ENCODE results near the gene KCNAB2. TPM values are rescaled to one million over a fixed set of nuclear protein-coding genes. Genes with fewer than 3 reads are reported as not detected.
A peak's percentile ranks its signal among the peaks of the same experiment; 100 is the strongest.

Gene KCNAB2
- total RNA-seq, 1 experiment from 2014 or later = 11.0 TPM

DNA sequence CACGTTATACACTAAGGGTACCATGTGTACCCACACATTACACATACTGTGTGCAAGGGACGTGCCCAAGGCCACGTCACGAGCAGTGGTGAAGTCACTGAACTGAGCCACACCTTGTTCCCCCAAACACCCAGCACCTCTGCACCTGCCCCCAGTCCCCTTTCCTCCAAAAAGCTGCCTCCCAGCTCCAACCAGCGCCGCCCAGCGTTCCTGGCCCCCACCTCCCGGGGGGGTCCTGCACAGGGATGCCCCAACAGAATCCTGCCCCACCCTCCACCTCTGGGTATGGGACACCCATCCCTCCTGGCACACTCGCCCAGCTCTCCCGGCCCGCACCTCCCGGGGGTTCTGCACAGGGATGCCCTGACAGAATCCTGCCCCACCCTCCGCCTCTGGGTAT, 80.3 kb downstream of the KCNAB2 start:
- Histone ChIP-seq H3K4me3 (ENCODE audit: low read depth, low read length) (no peak overlapping the region), H3K4me1 (no peaks in the 10 kb centered on the region), H3K27me3 (replicated peaks; ENCODE audit: control insufficient read depth, insufficient read depth, low read length) (no peaks in the 10 kb centered on the region), H3K9me3 (no peaks in the 10 kb centered on the region), H3K36me3 (ENCODE audit: control insufficient read depth, insufficient read depth, low read length) (no peaks in the 10 kb centered on the region)
- CTCF ChIA-PET = no interaction called here
- no peaks in the 10 kb centered on the region for H3K27me3 Mint-ChIP-seq (ENCODE audit: insufficient read depth, unreplicated experiment)
- POLR2A ChIA-PET = no interaction called here
- BruUV-seq (replicated peaks) = no TSS peak
- no peak for TF ChIP-seq CTCF (IDR thresholded peaks at IDR 0.05; ENCODE audit: insufficient read depth in 1 of 2, low read depth in 1 of 2, low read length in 1 of 2, severe bottlenecking in 1 of 2, unreplicated experiment in 1 of 2)
- no peaks in the 10 kb centered on the region for H3K36me3 Mint-ChIP-seq (ENCODE audit: insufficient read depth, unreplicated experiment)
- no peak overlapping the region for H3K27ac Mint-ChIP-seq (ENCODE audit: unreplicated experiment)
- no peak for DNase-seq
- no peak overlapping the region for H3K4me3 Mint-ChIP-seq (ENCODE audit: unreplicated experiment)
- intact Hi-C loops (cut with micrococcal nuclease; ENCODE audit: unreplicated experiment) = no loop called here
- no peaks in the 10 kb centered on the region for H3K9me3 Mint-ChIP-seq (ENCODE audit: unreplicated experiment)
- H3K4me1 Mint-ChIP-seq (ENCODE audit: low read depth, unreplicated experiment) = no peaks in the 10 kb centered on the region

GRCh38 chr1:6126521-6127067, 80.9 kb downstream of the KCNAB2 start:
- H3K27me3 ChIP-seq (replicated peaks; ENCODE audit: control insufficient read depth, insufficient read depth, low read length) = no peaks in the 10 kb centered on the region
- intact Hi-C loops (cut with micrococcal nuclease; ENCODE audit: unreplicated experiment) = no loop called here
- H3K4me3 ChIP-seq (ENCODE audit: low read depth, low read length) = no peak overlapping the region
- no peaks in the 10 kb centered on the region for H3K9me3 ChIP-seq
- no peaks in the 10 kb centered on the region for H3K9me3 Mint-ChIP-seq (ENCODE audit: unreplicated experiment)
- DNase-seq = no peak
- H3K4me3 Mint-ChIP-seq (ENCODE audit: unreplicated experiment) = no peak overlapping the region
- H3K4me1 ChIP-seq = no peaks in the 10 kb centered on the region
- H3K36me3 Mint-ChIP-seq (ENCODE audit: insufficient read depth, unreplicated experiment) = no peaks in the 10 kb centered on the region
- no peaks in the 10 kb centered on the region for H3K27me3 Mint-ChIP-seq (ENCODE audit: insufficient read depth, unreplicated experiment)
- POLR2A ChIA-PET = no interaction called here
- CTCF ChIA-PET = no interaction called here
- BruUV-seq (replicated peaks) = no TSS peak
- no peak overlapping the region for H3K27ac Mint-ChIP-seq (ENCODE audit: unreplicated experiment)
- H3K4me1 Mint-ChIP-seq (ENCODE audit: low read depth, unreplicated experiment) = no peaks in the 10 kb centered on the region
- no peaks in the 10 kb centered on the region for H3K36me3 ChIP-seq (ENCODE audit: control insufficient read depth, insufficient read depth, low read length)
- TF ChIP-seq CTCF (IDR thresholded peaks at IDR 0.05; ENCODE audit: insufficient read depth in 1 of 2, low read depth in 1 of 2, low read length in 1 of 2, severe bottlenecking in 1 of 2, unreplicated experiment in 1 of 2) = no peak

- H3K4me3 ChIP-seq (ENCODE audit: low read depth, low read length) = no peak overlapping the region
- peak; percentile 59 to 81 for DNase-seq
- H3K4me1 ChIP-seq = no peaks in the 10 kb centered on the region
- no peaks in the 10 kb centered on the region for H3K27me3 Mint-ChIP-seq (ENCODE audit: insufficient read depth, unreplicated experiment)
- ChIA-PET POLR2A (no interaction called here), CTCF (no interaction called here)
- H3K4me1 Mint-ChIP-seq (ENCODE audit: low read depth, unreplicated experiment) = no peaks in the 10 kb centered on the region
- no peaks in the 10 kb centered on the region for H3K9me3 ChIP-seq
- no TSS peak for BruUV-seq (replicated peaks)
- intact Hi-C loops (cut with micrococcal nuclease; ENCODE audit: unreplicated experiment) = no loop called here
- H3K4me3 Mint-ChIP-seq (ENCODE audit: unreplicated experiment) = no peak overlapping the region
- H3K27me3 ChIP-seq (replicated peaks; ENCODE audit: control insufficient read depth, insufficient read depth, low read length) = no peaks in the 10 kb centered on the region
- no peaks in the 10 kb centered on the region for H3K36me3 ChIP-seq (ENCODE audit: control insufficient read depth, insufficient read depth, low read length)
- no peaks in the 10 kb centered on the region for H3K36me3 Mint-ChIP-seq (ENCODE audit: insufficient read depth, unreplicated experiment)
- TF ChIP-seq CTCF (IDR thresholded peaks at IDR 0.05; ENCODE audit: insufficient read depth in 1 of 2, low read depth in 1 of 2, low read length in 1 of 2, severe bottlenecking in 1 of 2, unreplicated experiment in 1 of 2) = no peak
- peaks cover 11% of the 10 kb centered on the region for H3K9me3 Mint-ChIP-seq (ENCODE audit: unreplicated experiment)
- H3K27ac Mint-ChIP-seq (ENCODE audit: unreplicated experiment) = no peak overlapping the region
Observed at GRCh38 chr1:6127587-6128163, 82.0 kb downstream of the KCNAB2 start.
